Right lobe of liver (tissue), 6 donors: ENCODE results near the gene ANXA7. TPM values are rescaled to one million over a fixed set of nuclear protein-coding genes. Genes with fewer than 3 reads are reported as not detected.

ENCODE experiments used
- ATAC-seq, 4 donors: fragments of 200-7000 bp; cut with Tn5 transposase; one replicate each; pipeline ENCODE4 v1.9.1; 2020; ENCODE audit warnings: mild to moderate bottlenecking in 4 of 4, moderate library complexity in 4 of 4
- DNase-seq, 3 donors: peaks; one replicate each; pipeline ENCODE4 v3.0.0-alpha.2; 2020
- H3K27ac ChIP-seq, 3 donors: fragments of 200-600 bp; one replicate each; pipeline ENCODE4 v1.8.0; 2022
- H3K27me3 ChIP-seq, 2 donors: fragments of 200-600 bp; one replicate each; pipeline ENCODE4 v1.8.0; 2022
- H3K36me3 ChIP-seq, 4 donors: fragments of 200-600 bp; sonication (generic) in 1 of 4; one replicate each; pipeline versions ENCODE4 v1.5.1 to v1.8.0; 2017 to 2022; ENCODE audit warnings: control low read depth in 1 of 4
- H3K4me1 ChIP-seq, 4 donors: fragments of 200-600 bp; sonication (generic) in 1 of 4; one replicate each; pipeline versions ENCODE4 v1.5.1 to v1.8.0; 2017 to 2022; ENCODE audit warnings: control low read depth in 1 of 4
- H3K4me3 ChIP-seq, 3 donors: fragments of 200-600 bp; one replicate each; pipeline ENCODE4 v1.8.0; 2022
- H3K9me3 ChIP-seq, 4 donors: fragments of 200-600 bp; sonication (generic) in 1 of 4; one replicate each; pipeline versions ENCODE4 v1.5.1 to v1.8.0; 2017 to 2022; ENCODE audit warnings: control low read depth in 1 of 4
- POLR2A ChIP-seq: fragments of 450-650 bp; IDR thresholded peaks from one replicate; pipeline ENCODE4 v1.6.1; 2017; ENCODE audit warnings: antibody characterized with exemption, mild to moderate bottlenecking
- WGBS: methylation state at CpG from one replicate; pipeline ENCODE4 v1.1.6; 2018; ENCODE audit warnings: low coverage, low lambda C conversion rate; ENCODE audit not compliant: insufficient coverage; ENCODE audit errors: missing lambda C conversion rate; 5-methylcytosine and 5-hydroxymethylcytosine counted together
- intact Hi-C, 2 donors: fragments of 100-400 bp; cut with DNase I; formaldehyde crosslinking; loops; one replicate each; pipeline versions ENCODE4 v1.11.2 to v1.14.1; 2022
- total RNA-seq, 6 experiments: library from RNA; depleted of rRNA in 2 of 6; stranded (reverse); fragments of >200 nt in 2 of 6; fragmentation: NEBNext Ultra II Directional in 3 of 6; extraction: Animal tissue kit (Norgen Biotek cat#: 25700) in 3 of 6; gene quantifications; one replicate each; pipeline versions ENCODE4 v1.1.0 to v1.2.4, GENCODE V29; 2016 to 2023
- TF ChIP-seq, protein P1 (sequence below), 4 donors: fragments of 200-600 bp in 3 of 4; fragments of 450-650 bp in 1 of 4; IDR thresholded peaks; one replicate each; pipeline versions ENCODE4 v1.5.1 to v1.8.0; 2016 to 2022; ENCODE audit warnings: antibody characterized with exemption in 4 of 4, mild to moderate bottlenecking in 2 of 4
- donor health status: DM: no; HTN: yes; CAD: no.
- donor health status: DM: no; HTN: no; CAD: no.
- donor health status: DM: no; HTN: no; CAD: no.
- donor health status: DM: no; HTN: yes; CAD: no.
- donor health status: DM: no; HTN: yes; CAD: no.

Gene ANXA7
- total RNA-seq, 6 experiments from 2014 or later: 79.6 to 139 (median 102) TPM

- Histone ChIP-seq H3K9me3 (no peaks in the 10 kb centered on the region), H3K4me1 (peaks cover 0 to 27% (median 0%) of the 10 kb centered on the region in 4 donors), H3K36me3 (no peaks in the 10 kb centered on the region), H3K27me3 (no peaks in the 10 kb centered on the region), H3K4me3 (peak overlapping the region; percentile 70 to 92 (median 90)), H3K27ac (peak overlapping the region; percentile 89 to 98 (median 98))
- no peak for DNase-seq
- intact Hi-C loops: loop anchor here in 1 of 2 donors (10.0 kb wide), 1 partner anchor 80 kb away; the partner anchor contains the start of gene PPP3CB
- 3% methylated on average over 15 of the region's 17 CpGs for WGBS
- peak in 3 of 4 donors; percentile 10 to 30 (median 20) for ATAC-seq
- TF ChIP-seq, protein P1, sequence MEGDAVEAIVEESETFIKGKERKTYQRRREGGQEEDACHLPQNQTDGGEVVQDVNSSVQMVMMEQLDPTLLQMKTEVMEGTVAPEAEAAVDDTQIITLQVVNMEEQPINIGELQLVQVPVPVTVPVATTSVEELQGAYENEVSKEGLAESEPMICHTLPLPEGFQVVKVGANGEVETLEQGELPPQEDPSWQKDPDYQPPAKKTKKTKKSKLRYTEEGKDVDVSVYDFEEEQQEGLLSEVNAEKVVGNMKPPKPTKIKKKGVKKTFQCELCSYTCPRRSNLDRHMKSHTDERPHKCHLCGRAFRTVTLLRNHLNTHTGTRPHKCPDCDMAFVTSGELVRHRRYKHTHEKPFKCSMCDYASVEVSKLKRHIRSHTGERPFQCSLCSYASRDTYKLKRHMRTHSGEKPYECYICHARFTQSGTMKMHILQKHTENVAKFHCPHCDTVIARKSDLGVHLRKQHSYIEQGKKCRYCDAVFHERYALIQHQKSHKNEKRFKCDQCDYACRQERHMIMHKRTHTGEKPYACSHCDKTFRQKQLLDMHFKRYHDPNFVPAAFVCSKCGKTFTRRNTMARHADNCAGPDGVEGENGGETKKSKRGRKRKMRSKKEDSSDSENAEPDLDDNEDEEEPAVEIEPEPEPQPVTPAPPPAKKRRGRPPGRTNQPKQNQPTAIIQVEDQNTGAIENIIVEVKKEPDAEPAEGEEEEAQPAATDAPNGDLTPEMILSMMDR (IDR thresholded peaks at IDR 0.05): no peak
- TF ChIP-seq POLR2A: no peak
Observed at GRCh38 chr10:73414230-73414945, 530 bp upstream of the ANXA7 start.

DNA sequence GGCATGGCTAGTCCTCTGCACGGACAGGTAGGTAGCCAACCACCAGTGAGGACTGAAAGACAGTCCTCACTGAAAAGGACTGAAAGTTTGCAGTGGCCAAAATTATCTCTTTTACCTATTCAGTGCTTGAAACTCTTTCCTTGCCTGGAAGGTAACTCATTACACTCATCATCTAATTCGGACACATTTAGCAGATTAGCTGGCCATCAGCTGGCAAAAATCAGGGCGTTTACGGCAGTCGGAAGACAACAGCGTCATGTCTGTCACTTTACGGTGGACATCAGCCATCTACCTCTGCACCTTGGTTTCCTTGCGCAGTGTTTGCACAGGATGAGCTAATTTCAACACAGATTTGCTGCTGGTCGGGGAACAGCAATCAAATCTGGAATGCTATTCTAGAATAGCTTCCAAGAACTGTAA is 740 bp downstream of the ANXA7 start:
- peak; percentile 67 to 71 (median 68) for ATAC-seq
- TF ChIP-seq POLR2A: no peak
- TF ChIP-seq, protein P1 (IDR thresholded peaks at IDR 0.05): no peak
- H3K27me3 ChIP-seq: no peaks in the 10 kb centered on the region
- peaks cover 0 to 24% (median 0%) of the 10 kb centered on the region in 4 donors for H3K4me1 ChIP-seq
- peak overlapping the region; percentile 89 to 98 (median 98) for H3K27ac ChIP-seq
- DNase-seq: peak in 1 of 3 donors; percentile 77
- 0% methylated on average over 9 of the region's 9 CpGs for WGBS
- H3K9me3 ChIP-seq: no peaks in the 10 kb centered on the region
- H3K36me3 ChIP-seq: no peaks in the 10 kb centered on the region
- H3K4me3 ChIP-seq: peak overlapping the region; percentile 70 to 92 (median 90)
- intact Hi-C loops: loop anchor here in 1 of 2 donors (10.0 kb wide), 1 partner anchor 82 kb away; the partner anchor contains the start of gene PPP3CB

DNA sequence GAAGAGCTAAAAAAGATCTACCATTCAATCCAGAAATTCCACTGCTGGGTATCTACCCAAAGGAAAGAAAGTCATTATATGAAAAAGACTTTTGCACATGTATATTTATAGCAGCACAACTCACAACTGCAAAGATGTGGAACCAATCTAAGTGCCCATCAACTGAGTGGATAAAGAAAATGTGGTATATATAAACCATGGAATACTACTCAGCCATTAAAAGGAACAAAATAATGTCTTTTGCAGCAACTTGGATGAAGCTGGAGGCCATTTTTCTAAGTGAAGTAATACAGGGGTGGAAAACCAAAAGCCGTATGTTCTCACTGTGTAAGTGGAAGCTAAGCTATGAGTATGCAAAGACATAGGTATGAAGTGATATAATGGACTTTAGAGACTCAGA is 3.0 kb downstream of the ANXA7 start:
- H3K9me3 ChIP-seq: no peaks in the 10 kb centered on the region
- H3K4me1 ChIP-seq: peaks cover 0 to 30% (median 0%) of the 10 kb centered on the region in 4 donors
- H3K4me3 ChIP-seq: no peak overlapping the region
- no peaks in the 10 kb centered on the region for H3K27me3 ChIP-seq
- ATAC-seq: no peak
- peaks cover 0 to 10% (median 0%) of the 10 kb centered on the region in 4 donors for H3K36me3 ChIP-seq
- no peak overlapping the region for H3K27ac ChIP-seq
- 100% methylated on average over 1 of the region's 1 CpG for WGBS
- DNase-seq: no peak
- TF ChIP-seq, protein P1 (IDR thresholded peaks at IDR 0.05): no peak
- no peak for TF ChIP-seq POLR2A
- intact Hi-C loops: loop anchor here in 1 of 2 donors (10.0 kb wide), 1 partner anchor 84 kb away; the partner anchor contains the start of gene PPP3CB

- no peak overlapping the region for H3K4me3 ChIP-seq
- 63% methylated on average over 4 of the region's 4 CpGs for WGBS
Observed at GRCh38 chr10:73408978-73409521, 4.8 kb downstream of the ANXA7 start.

More at GRCh38 chr10:73408978-73409521, 4.8 kb downstream of the ANXA7 start:
- intact Hi-C loops: no loop called here
- Histone ChIP-seq H3K27me3 (no peaks in the 10 kb centered on the region), H3K9me3 (no peaks in the 10 kb centered on the region), H3K36me3 (peaks cover 0 to 10% (median 0%) of the 10 kb centered on the region in 4 donors), H3K4me1 (peaks cover 0 to 30% (median 0%) of the 10 kb centered on the region in 4 donors), H3K27ac (no peak overlapping the region)
- TF ChIP-seq, protein P1 (IDR thresholded peaks at IDR 0.05): no peak
- TF ChIP-seq POLR2A: no peak
- no peak for DNase-seq
- no peak for ATAC-seq
